GM12878 (cell line): Measurements from ENCODE around the gene HIVEP3. TPM values are rescaled to one million over a fixed set of nuclear protein-coding genes. Genes with fewer than 3 reads are reported as not detected.

Experiments
- ATAC-seq: fragments of 200-7000 bp; cut with Tn5 transposase; 3 replicates; pipeline ENCODE4 v1.9.1; 2020; ENCODE audit warnings: mild to moderate bottlenecking, moderate library complexity
- BruUV-seq: library from RNA; stranded (reverse); fragments of 400-500 nt; replicated peaks from 2 replicates; lab custom pipeline; 2021; lab: Mats Ljungman, UMichigan
- CTCF ChIA-PET: fragments of 300-600 bp; sonication (Branson Sonifier 250); formaldehyde crosslinking; extraction: SDS; loops from one replicate; lab custom pipeline; 2021; ENCODE audit warnings: inconsistent platforms; lab: Yijun Ruan, JAX
- POLR2A ChIA-PET: fragments of 350-600 bp; formaldehyde crosslinking; extraction: SDS; loops from one replicate; lab custom pipeline; 2021; ENCODE audit warnings: inconsistent platforms; lab: Charles Lee
- RAD21 ChIA-PET: fragments of 300-600 bp; sonication (Branson Sonifier 250); formaldehyde crosslinking; loops from one replicate; lab custom pipeline; 2023; ENCODE audit warnings: antibody characterized with exemption; ENCODE audit not compliant: unreplicated experiment; lab: Charles Lee
- SMC1A ChIA-PET: fragments of 300-600 bp; sonication (Branson Sonifier 250); formaldehyde crosslinking; loops from one replicate; lab custom pipeline; 2023; ENCODE audit not compliant: unreplicated experiment, uncharacterized antibody; lab: Charles Lee
- DNase-seq: peaks from one replicate; pipeline ENCODE4 v3.0.0-alpha.2; 2011; ENCODE audit warnings: low read depth, low spot score
- FAIRE-seq: peaks from 3 replicates; lab custom pipeline; 2011; peaks lifted over from hg19 to GRCh38; lab: Jason Lieb, UNC
- H2AFZ ChIP-seq: 2 replicates; pipeline ENCODE4 v1.6.0; 2011; ENCODE audit warnings: low read depth, low read length, control low read depth; ENCODE audit not compliant: control insufficient read depth
- H3K27ac ChIP-seq: 2 replicates; pipeline ENCODE4 v1.5.1; 2011; ENCODE audit warnings: control low read depth; ENCODE audit not compliant: control insufficient read depth, insufficient read depth
- H3K27me3 ChIP-seq, 2 experiments: replicated peaks in 1 of 2; 2 replicates each; pipeline versions ENCODE4 v1.6.0 to v1.6.1; 2011; ENCODE audit warnings: low read length in 1 of 2; ENCODE audit not compliant: control insufficient read depth in 2 of 2, insufficient read depth in 2 of 2
- H3K36me3 ChIP-seq, 2 experiments: 2 replicates each; pipeline ENCODE4 v1.5.1; 2011; ENCODE audit warnings: low read length in 1 of 2; ENCODE audit not compliant: control insufficient read depth in 2 of 2, insufficient read depth in 2 of 2
- H3K4me1 ChIP-seq: 2 replicates; pipeline ENCODE4 v1.6.1; 2011; ENCODE audit warnings: mild to moderate bottlenecking, low read length, moderate library complexity, mixed read lengths; ENCODE audit not compliant: control insufficient read depth, insufficient read depth
- H3K4me2 ChIP-seq: 2 replicates; pipeline ENCODE4 v1.6.0; 2011; ENCODE audit warnings: control low read depth; ENCODE audit not compliant: control insufficient read depth, insufficient read depth
- H3K4me3 ChIP-seq: fragments of 200-600 bp; sonication (generic); 2 replicates; pipeline ENCODE4 v1.5.1; 2016
- H3K79me2 ChIP-seq: 2 replicates; pipeline ENCODE4 v1.6.0; 2011; ENCODE audit warnings: low read length; ENCODE audit not compliant: control insufficient read depth, insufficient read depth
- H3K9ac ChIP-seq: 2 replicates; pipeline ENCODE4 v1.8.0; 2011; ENCODE audit warnings: low read length, control low read depth, mixed read lengths; ENCODE audit not compliant: control insufficient read depth, insufficient read depth
- H3K9me3 ChIP-seq: replicated peaks from 3 replicates; pipeline ENCODE4 v1.5.1; 2011; ENCODE audit warnings: mild to moderate bottlenecking, low read length; ENCODE audit not compliant: control insufficient read depth, insufficient read depth
- H4K20me1 ChIP-seq: 2 replicates; pipeline ENCODE4 v1.6.0; 2011; ENCODE audit not compliant: control insufficient read depth, insufficient read depth
- REST ChIP-seq: IDR thresholded peaks from 2 replicates; pipeline ENCODE4 v1.6.1; 2012; ENCODE audit warnings: mild to moderate bottlenecking, low read depth, low read length
- STAT3 ChIP-seq: IDR thresholded peaks from 2 replicates; pipeline ENCODE4 v1.6.1; 2011; ENCODE audit warnings: low read depth, low read length, improper control_type of control experiment
- WGBS: methylation state at CpG from one replicate; pipeline ENCODE4 v1.1.6; 2016; ENCODE audit warnings: low lambda C conversion rate; ENCODE audit not compliant: insufficient replicate concordance, insufficient coverage; ENCODE audit errors: missing lambda C conversion rate; 5-methylcytosine and 5-hydroxymethylcytosine counted together
- in situ Hi-C: fragments of 300-500 bp; cut with MboI; formaldehyde crosslinking; loops from 9 replicates; pipeline ENCODE4 v1.14.3; 2018; ENCODE audit warnings: mixed read lengths
- intact Hi-C: fragments of 100-400 bp; cut with micrococcal nuclease; formaldehyde crosslinking; loops from one replicate; pipeline ENCODE4 v1.14.2; 2022; ENCODE audit not compliant: unreplicated experiment
- polyA plus RNA-seq, 11 experiments: library from polyadenylated mRNA; depleted of rRNA in 4 of 11; unstranded in 6 of 11; stranded (reverse) in 5 of 11; fragments of >200 nt; fragmentation: Nextera tagmentation in 4 of 11; fragmentation: Illumina TruSeq in 1 of 11; extraction: Ambion mirVana in 4 of 11; extraction: Trizol in 1 of 11; gene quantifications; 1 replicate in 1 of 11; 2 replicates in 10 of 11; pipeline versions ENCODE4 v1.2.1 to v1.2.3, GENCODE V29; 2011 to 2016; ENCODE audit warnings: inconsistent platforms in 2 of 11, missing spikeins in 2 of 11, low read depth in 1 of 11
- total RNA-seq, 4 experiments: library from RNA; depleted of rRNA in 3 of 4; stranded (reverse); fragments of >200 nt in 3 of 4; fragmentation: Illumina TruSeq in 1 of 4; extraction: Trizol in 1 of 4; gene quantifications; 2 replicates each; pipeline versions ENCODE4 v1.2.1 to v1.2.3, GENCODE V29; 2013 to 2021

The HIVEP3 gene
- total and polyA plus RNA-seq, 10 of the 15 experiments (the other 5 are each of a cell fraction or from before 2014, with no cell fraction given): 1.8 to 13.6 (median 3.8) TPM

- RAD21 ChIA-PET: interaction anchor here (2.1 kb wide), 1 partner anchor 11 kb away, joined by 6 read pairs; no protein-coding TSS in a partner anchor
- no peak overlapping the region for H3K27ac ChIP-seq
- H3K9me3 ChIP-seq: no peaks in the 10 kb centered on the region; the same call in 1 of the 3 replicates
- H3K36me3 ChIP-seq: no peaks in the 10 kb centered on the region
- no peak overlapping the region for H2AFZ ChIP-seq
- H3K4me1 ChIP-seq: no peaks in the 10 kb centered on the region
- ATAC-seq (no peak), FAIRE-seq (no peak), DNase-seq (no peak)
- no peak overlapping the region for H3K9ac ChIP-seq
- H3K4me2 ChIP-seq: no peak overlapping the region
- in situ Hi-C loops: no loop called here
- H3K27me3 ChIP-seq: no peaks in the 10 kb centered on the region
- H4K20me1 ChIP-seq: no peaks in the 10 kb centered on the region
- POLR2A ChIA-PET: no interaction called here
- CTCF ChIA-PET: interaction anchor here (0.8 to 1.1 kb wide), 2 partner anchors 27 to 127 kb away, joined by 3 to 4 read pairs; no protein-coding TSS in a partner anchor
- TF ChIP-seq STAT3 (no peak), REST (peak; percentile 79; the same call in 1 of the 2 replicates)
- TF ChIP-seq, all 136 proteins: peak for 1
- Histone ChIP-seq H3K79me2 (no peaks in the 10 kb centered on the region), H3K4me3 (no peak overlapping the region)
- WGBS: 49% methylated on average over 5 of the region's 5 CpGs
- intact Hi-C loops: no loop called here
- SMC1A ChIA-PET: interaction anchor here (0.9 to 1.4 kb wide), 2 partner anchors 13 to 137 kb away, joined by 3 read pairs; no protein-coding TSS in a partner anchor
- no TSS peak for BruUV-seq
These were observed 20.5 kb upstream of the HIVEP3 start for GRCh38 chr1:41939194-41939593.
